PC-3 (cell line): Measurements from ENCODE around the gene SP4. TPM values are rescaled to one million over a fixed set of nuclear protein-coding genes. Genes with fewer than 3 reads are reported as not detected.

ENCODE experiments used
- ATAC-seq: fragments of 200-7000 bp; cut with Tn5 transposase; 2 replicates; pipeline ENCODE4 v1.9.1; 2020; ENCODE audit warnings: mild to moderate bottlenecking, moderate library complexity
- BruUV-seq: library from RNA; stranded (reverse); fragments of 400-500 nt; replicated peaks from 2 replicates; lab custom pipeline; 2021; lab: Mats Ljungman, UMichigan
- CTCF ChIA-PET: fragments of 300-600 bp; sonication (Branson Sonifier 250); formaldehyde crosslinking; loops from one replicate; lab custom pipeline; 2022; ENCODE audit warnings: antibody characterized with exemption; lab: Charles Lee
- POLR2A ChIA-PET: fragments of 300-600 bp; sonication (Branson Sonifier 250); formaldehyde crosslinking; loops from one replicate; lab custom pipeline; 2022; ENCODE audit warnings: antibody characterized with exemption; ENCODE audit not compliant: unreplicated experiment; lab: Charles Lee
- DNase-seq: peaks from one replicate; pipeline ENCODE4 v3.0.0-alpha.2; 2015
- H2AFZ ChIP-seq: fragments of 300-600 bp; sonication (generic); 2 replicates; pipeline ENCODE4 v1.6.0; 2016; ENCODE audit warnings: antibody characterized with exemption, low read length
- H3F3A ChIP-seq: fragments of 300-600 bp; sonication (generic); one replicate; pipeline ENCODE4 v1.6.0; 2017; ENCODE audit warnings: antibody characterized with exemption, low read length, control low read depth, mild to moderate bottlenecking; ENCODE audit not compliant: unreplicated experiment
- H3K27ac ChIP-seq: fragments of 300-600 bp; sonication (generic); 2 replicates; pipeline ENCODE4 v1.5.1; 2016; ENCODE audit warnings: mild to moderate bottlenecking, low read length
- H3K27me3 ChIP-seq: fragments of 300-600 bp; sonication (generic); 2 replicates; pipeline ENCODE4 v1.6.1; 2016; ENCODE audit warnings: low read length, mixed read lengths
- H3K36me3 ChIP-seq: fragments of 300-600 bp; sonication (generic); 2 replicates; pipeline ENCODE4 v1.6.1; 2016; ENCODE audit warnings: low read depth, mixed run types, low read length, mixed read lengths
- H3K4me1 ChIP-seq: fragments of 300-600 bp; sonication (generic); 2 replicates; pipeline ENCODE4 v1.5.1; 2016; ENCODE audit warnings: low read length; ENCODE audit not compliant: insufficient read depth
- H3K4me2 ChIP-seq: fragments of 300-600 bp; sonication (generic); 2 replicates; pipeline ENCODE4 v1.6.0; 2016; ENCODE audit warnings: low read length
- H3K4me3 ChIP-seq: fragments of 300-600 bp; sonication (generic); 2 replicates; pipeline ENCODE4 v1.5.1; 2016; ENCODE audit warnings: mild to moderate bottlenecking, low read length, mixed read lengths
- H3K79me2 ChIP-seq: fragments of 300-600 bp; sonication (generic); 2 replicates; pipeline ENCODE4 v1.6.1; 2017; ENCODE audit warnings: low read length, mixed read lengths
- H3K9ac ChIP-seq: fragments of 300-600 bp; sonication (generic); 2 replicates; pipeline ENCODE4 v1.6.0; 2016; ENCODE audit warnings: mild to moderate bottlenecking, low read length
- H3K9me2 ChIP-seq: fragments of 300-600 bp; sonication (generic); replicated peaks from 2 replicates; pipeline ENCODE4 v1.6.1; 2016; ENCODE audit warnings: mixed run types, low read length, mixed read lengths
- H3K9me3 ChIP-seq: fragments of 300-600 bp; sonication (generic); 2 replicates; pipeline ENCODE4 v1.6.1; 2016; ENCODE audit warnings: low read length, mixed read lengths
- H4K20me1 ChIP-seq: fragments of 300-600 bp; sonication (generic); 2 replicates; pipeline ENCODE4 v1.6.1; 2016; ENCODE audit warnings: low read length, mixed read lengths
- CTCF ChIP-seq: fragments of 300-600 bp; sonication (generic); conservative IDR thresholded peaks from 2 replicates; pipeline ENCODE4 v1.5.1; 2017; ENCODE audit warnings: antibody characterized with exemption, low read depth, mild to moderate bottlenecking, low read length
- EZH2 ChIP-seq: fragments of 300-600 bp; sonication (generic); IDR thresholded peaks from one replicate; pipeline ENCODE4 v1.6.1; 2017; ENCODE audit warnings: antibody characterized with exemption, mild to moderate bottlenecking, low read length; ENCODE audit not compliant: unreplicated experiment
- EZH2phosphoT487 ChIP-seq: fragments of 300-600 bp; sonication (generic); IDR thresholded peaks from 2 replicates; pipeline ENCODE4 v1.6.1; 2018; ENCODE audit warnings: mild to moderate bottlenecking, antibody characterized with exemption, low read length, borderline replicate concordance
- intact Hi-C: fragments of 100-400 bp; cut with micrococcal nuclease; formaldehyde crosslinking; loops from 2 replicates; pipeline ENCODE4 v1.9.0; 2023
- total RNA-seq: library from RNA; depleted of rRNA; stranded (reverse); fragments of >200 nt; gene quantifications from 2 replicates; pipeline ENCODE4 v1.2.3, GENCODE V29; 2014

Gene SP4
- total RNA-seq, 1 experiment from 2014 or later, result 2.5 TPM

DNA sequence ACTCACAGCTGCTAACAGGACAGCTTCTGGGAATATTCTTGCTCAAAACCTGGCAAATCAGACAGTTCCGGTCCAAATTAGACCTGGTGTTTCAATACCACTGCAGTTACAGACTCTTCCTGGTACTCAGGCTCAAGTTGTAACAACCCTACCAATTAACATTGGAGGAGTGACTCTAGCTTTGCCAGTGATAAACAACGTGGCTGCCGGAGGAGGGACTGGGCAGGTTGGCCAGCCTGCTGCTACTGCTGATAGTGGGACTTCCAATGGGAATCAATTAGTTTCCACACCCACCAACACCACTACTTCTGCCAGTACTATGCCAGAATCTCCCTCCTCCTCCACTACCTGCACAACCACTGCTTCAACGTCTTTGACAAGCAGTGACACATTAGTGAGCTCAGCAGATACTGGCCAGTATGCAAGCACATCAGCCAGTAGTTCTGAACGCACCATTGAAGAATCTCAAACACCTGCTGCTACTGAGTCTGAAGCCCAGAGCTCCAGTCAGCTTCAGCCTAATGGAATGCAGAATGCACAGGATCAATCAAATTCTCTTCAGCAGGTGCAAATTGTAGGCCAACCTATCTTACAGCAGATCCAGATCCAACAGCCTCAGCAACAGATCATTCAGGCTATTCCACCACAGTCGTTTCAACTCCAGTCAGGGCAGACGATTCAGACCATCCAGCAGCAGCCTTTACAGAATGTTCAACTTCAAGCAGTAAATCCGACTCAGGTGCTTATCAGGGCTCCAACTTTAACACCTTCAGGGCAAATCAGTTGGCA lies 2.1 kb downstream of the SP4 start:
- Histone ChIP-seq H2AFZ (no peak overlapping the region), H3F3A (no peaks in the 10 kb centered on the region), H3K9me2 (no peaks in the 10 kb centered on the region), H3K9me3 (no peaks in the 10 kb centered on the region), H3K4me1 (peaks cover 10% of the 10 kb centered on the region), H3K79me2 (no peaks in the 10 kb centered on the region), H3K36me3 (no peaks in the 10 kb centered on the region), H3K27me3 (no peaks in the 10 kb centered on the region), H4K20me1 (no peaks in the 10 kb centered on the region), H3K27ac (no peak overlapping the region), H3K4me2 (peak overlapping the region; percentile 34; the same call in 1 of the 2 replicates), H3K4me3 (no peak overlapping the region), H3K9ac (no peak overlapping the region)
- DNase-seq (no peak), ATAC-seq (no peak)
- CTCF ChIA-PET, result no interaction called here
- intact Hi-C loops, result loop anchor here (5.0 kb wide), 3 partner anchors 517 to 638 kb away; partner anchors contain the start of gene CDCA7L
- TF ChIP-seq EZH2phosphoT487, result no peak
- no peak for TF ChIP-seq EZH2
- no peak for TF ChIP-seq CTCF
- POLR2A ChIA-PET, result no interaction called here
- no TSS peak for BruUV-seq

DNA sequence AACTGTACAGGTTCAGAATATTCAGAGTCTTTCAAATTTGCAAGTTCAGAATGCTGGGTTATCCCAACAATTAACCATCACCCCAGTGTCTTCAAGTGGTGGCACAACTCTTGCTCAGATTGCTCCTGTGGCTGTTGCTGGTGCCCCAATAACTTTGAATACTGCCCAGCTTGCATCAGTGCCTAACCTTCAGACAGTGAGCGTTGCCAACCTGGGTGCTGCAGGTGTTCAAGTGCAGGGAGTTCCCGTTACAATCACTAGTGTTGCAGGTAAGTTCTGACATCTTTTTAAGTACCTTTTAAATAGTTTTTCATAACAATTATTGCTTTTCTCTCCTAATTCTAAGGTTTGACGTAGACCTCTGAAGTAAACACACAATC lies 2.7 kb downstream of the SP4 start:
- no peaks in the 10 kb centered on the region for H3K27me3 ChIP-seq
- no peaks in the 10 kb centered on the region for H3K9me3 ChIP-seq
- intact Hi-C loops, result no loop called here
- TF ChIP-seq CTCF (no peak), EZH2 (no peak)
- H3K79me2 ChIP-seq, result no peaks in the 10 kb centered on the region
- H3K9ac ChIP-seq, result no peak overlapping the region
- ChIA-PET POLR2A (no interaction called here), CTCF (no interaction called here)
- H4K20me1 ChIP-seq, result no peaks in the 10 kb centered on the region
- no peak overlapping the region for H3K27ac ChIP-seq
- H3K4me3 ChIP-seq, result no peak overlapping the region
- H3K4me2 ChIP-seq, result peak overlapping the region; percentile 34; the same call in 1 of the 2 replicates
- H3K4me1 ChIP-seq, result peaks cover 10% of the 10 kb centered on the region
- no peaks in the 10 kb centered on the region for H3K36me3 ChIP-seq
- H2AFZ ChIP-seq, result no peak overlapping the region
- BruUV-seq, result no TSS peak
- ATAC-seq (no peak), DNase-seq (no peak)
- H3F3A ChIP-seq, result no peaks in the 10 kb centered on the region
- H3K9me2 ChIP-seq, result no peaks in the 10 kb centered on the region

DNA sequence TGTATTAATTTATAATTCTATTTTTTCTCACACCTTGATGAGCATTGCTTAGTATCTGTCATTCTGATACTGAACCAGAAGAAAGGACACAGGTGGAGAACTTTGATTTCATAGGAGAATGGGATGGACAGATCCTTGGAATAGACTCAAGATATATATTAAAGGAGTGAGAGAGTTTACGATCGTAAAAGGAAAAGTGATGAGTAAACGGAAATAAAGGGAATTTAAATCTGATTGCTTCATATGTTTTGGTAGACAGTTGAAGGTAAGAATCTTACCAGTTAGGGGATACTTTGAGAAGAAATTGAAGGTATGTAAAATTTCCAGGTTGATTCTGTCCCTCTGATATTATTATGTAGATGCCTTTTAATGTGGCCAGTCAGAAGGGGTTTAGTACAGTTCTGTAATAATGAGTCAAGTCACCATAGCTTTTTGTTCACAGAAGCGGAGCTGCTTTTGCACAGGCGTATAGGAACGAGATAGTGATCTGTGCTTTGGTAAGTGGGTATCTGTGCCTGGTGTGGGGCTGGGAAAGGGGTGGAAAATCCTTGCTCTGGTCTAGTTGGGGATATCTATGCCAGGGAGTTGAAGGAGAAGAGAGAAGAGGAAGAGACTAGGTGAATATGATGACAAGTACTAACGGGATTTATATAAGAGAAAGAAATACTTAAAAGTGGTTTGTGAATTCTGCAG lies 15.4 kb downstream of the SP4 start:
- ChIA-PET CTCF (no interaction called here), POLR2A (no interaction called here)
- BruUV-seq, result no TSS peak
- H3F3A ChIP-seq, result no peaks in the 10 kb centered on the region
- no peak for ATAC-seq
- H3K9me2 ChIP-seq, result no peaks in the 10 kb centered on the region
- no peaks in the 10 kb centered on the region for H4K20me1 ChIP-seq
- intact Hi-C loops, result no loop called here
- H3K4me3 ChIP-seq, result no peak overlapping the region
- H3K9ac ChIP-seq, result no peak overlapping the region
- no peak overlapping the region for H2AFZ ChIP-seq
- H3K9me3 ChIP-seq, result no peaks in the 10 kb centered on the region
- DNase-seq, result no peak
- no peaks in the 10 kb centered on the region for H3K27me3 ChIP-seq
- H3K4me2 ChIP-seq, result no peak overlapping the region
- no peaks in the 10 kb centered on the region for H3K79me2 ChIP-seq
- no peaks in the 10 kb centered on the region for H3K4me1 ChIP-seq
- H3K36me3 ChIP-seq, result no peaks in the 10 kb centered on the region
- no peak for TF ChIP-seq EZH2
- H3K27ac ChIP-seq, result no peak overlapping the region
